ENCODE data around the gene NAA10. TPM values are rescaled to one million over a fixed set of nuclear protein-coding genes. Genes with fewer than 3 reads are reported as not detected.

Gene NAA10
- total RNA-seq, 4 donors from 2014 or later, result 89.3 to 106 (median 95.4) TPM

- DNase-seq (ENCODE audit: extremely low spot score), result no peak
- TF ChIP-seq CTCF (IDR thresholded peaks at IDR 0.05) (no peak), POLR2AphosphoS5 (IDR thresholded peaks at IDR 0.05) (no peak), EP300 (IDR thresholded peaks at IDR 0.05) (no peak), POLR2A (IDR thresholded peaks at IDR 0.05; ENCODE audit: low read depth) (no peak)
- Histone ChIP-seq H3K36me3 (peaks cover 20 to 83% (median 79%) of the 10 kb centered on the region in 4 donors), H3K27ac (replicated peaks in 1 of 4) (peak overlapping the region in 2 of 4 donors; percentile 21 to 35), H3K9me3 (no peaks in the 10 kb centered on the region), H3K27me3 (no peaks in the 10 kb centered on the region), H3K4me3 (no peak overlapping the region), H3K4me1 (peaks cover 7 to 28% (median 24%) of the 10 kb centered on the region in 4 donors)
- intact Hi-C loops (cut with DNase I), result no loop called here
- 78% methylated on average over 7 of the region's 11 CpGs for WGBS
These were observed 26.5 kb upstream of the NAA10 start for GRCh38 chrX:153961292-153961691.

DNA sequence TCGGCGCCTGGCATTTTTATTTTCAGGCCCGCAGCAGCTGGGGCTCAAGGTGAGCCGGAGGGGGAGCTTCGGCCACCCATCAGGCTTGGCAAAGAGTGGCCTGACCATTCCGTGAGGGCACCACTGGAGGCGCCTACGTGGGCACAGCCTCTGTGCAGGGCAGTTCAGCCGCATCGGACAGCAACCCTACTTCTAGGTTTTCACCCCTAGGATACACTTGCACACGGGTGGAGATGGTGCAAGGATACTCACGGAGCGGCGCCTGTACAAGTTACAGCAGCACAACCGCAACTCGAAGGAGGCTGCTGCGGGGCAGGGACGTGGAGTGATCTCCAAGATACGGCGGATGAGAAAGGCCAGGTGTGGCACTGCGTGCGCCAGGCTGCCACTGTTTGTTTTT lies 25.9 kb upstream of the NAA10 start:
- no peak overlapping the region for H3K4me3 ChIP-seq
- intact Hi-C loops (cut with DNase I), result no loop called here
- no peaks in the 10 kb centered on the region for H3K27me3 ChIP-seq
- peaks cover 3 to 23% (median 19%) of the 10 kb centered on the region in 4 donors for H3K4me1 ChIP-seq
- no peaks in the 10 kb centered on the region for H3K9me3 ChIP-seq
- no peak for DNase-seq (ENCODE audit: extremely low spot score)
- peaks cover 20 to 88% (median 84%) of the 10 kb centered on the region in 4 donors for H3K36me3 ChIP-seq
- WGBS, result 94% methylated on average over 22 of the region's 22 CpGs
- TF ChIP-seq POLR2A (IDR thresholded peaks at IDR 0.05; ENCODE audit: low read depth) (no peak), CTCF (IDR thresholded peaks at IDR 0.05) (no peak), POLR2AphosphoS5 (IDR thresholded peaks at IDR 0.05) (no peak), EP300 (IDR thresholded peaks at IDR 0.05) (no peak)
- H3K27ac ChIP-seq (replicated peaks in 1 of 4), result no peak overlapping the region

- intact Hi-C loops (cut with DNase I), result no loop called here
These were observed 25.2 kb upstream of the NAA10 start for GRCh38 chrX:153960077-153960476.

DNA sequence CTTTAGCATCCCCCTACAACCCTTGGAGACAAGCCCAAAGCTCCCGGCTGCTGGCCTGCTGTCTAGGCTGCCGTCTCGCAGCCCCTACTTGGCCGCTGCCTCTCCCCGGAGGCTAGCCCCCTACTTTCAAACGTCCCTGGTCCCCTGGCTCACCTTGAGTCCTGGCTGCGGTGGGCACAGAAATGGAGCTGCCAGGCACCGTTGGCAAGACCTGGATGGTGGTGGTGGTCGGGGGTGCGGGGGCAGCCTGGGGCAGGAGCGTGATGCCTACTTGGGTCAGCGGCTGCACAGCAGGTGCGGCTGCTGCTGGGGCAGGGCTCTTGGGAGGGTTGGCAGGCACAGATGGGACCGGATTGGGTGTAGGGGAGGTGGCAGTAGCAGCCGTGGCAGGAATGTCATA lies 24.8 kb upstream of the NAA10 start:
- no peak for DNase-seq (ENCODE audit: extremely low spot score)
- Histone ChIP-seq H3K36me3 (peaks cover 20 to 99% (median 94%) of the 10 kb centered on the region in 4 donors), H3K27me3 (no peaks in the 10 kb centered on the region), H3K9me3 (no peaks in the 10 kb centered on the region), H3K4me1 (peaks cover 0 to 20% (median 14%) of the 10 kb centered on the region in 4 donors), H3K27ac (replicated peaks in 1 of 4) (no peak overlapping the region), H3K4me3 (no peak overlapping the region)
- WGBS, result 91% methylated on average over 15 of the region's 15 CpGs
- intact Hi-C loops (cut with DNase I), result no loop called here
- TF ChIP-seq POLR2A (IDR thresholded peaks at IDR 0.05; ENCODE audit: low read depth), result no peak
- no peak for TF ChIP-seq POLR2AphosphoS5 (IDR thresholded peaks at IDR 0.05)
- TF ChIP-seq CTCF (IDR thresholded peaks at IDR 0.05), result no peak
- TF ChIP-seq EP300 (IDR thresholded peaks at IDR 0.05), result no peak

More at GRCh38 chrX:153960077-153960476, 25.2 kb upstream of the NAA10 start:
- Histone ChIP-seq H3K27me3 (no peaks in the 10 kb centered on the region), H3K4me3 (no peak overlapping the region), H3K27ac (replicated peaks in 1 of 4) (no peak overlapping the region), H3K4me1 (peaks cover 0 to 20% (median 13%) of the 10 kb centered on the region in 4 donors), H3K9me3 (no peaks in the 10 kb centered on the region), H3K36me3 (peaks cover 20 to 95% (median 89%) of the 10 kb centered on the region in 4 donors)
- TF ChIP-seq CTCF (IDR thresholded peaks at IDR 0.05), result no peak
- TF ChIP-seq POLR2A (IDR thresholded peaks at IDR 0.05; ENCODE audit: low read depth), result no peak
- no peak for TF ChIP-seq POLR2AphosphoS5 (IDR thresholded peaks at IDR 0.05)
- TF ChIP-seq EP300 (IDR thresholded peaks at IDR 0.05), result no peak
- no peak for DNase-seq (ENCODE audit: extremely low spot score)
- 94% methylated on average over 12 of the region's 16 CpGs for WGBS

DNA sequence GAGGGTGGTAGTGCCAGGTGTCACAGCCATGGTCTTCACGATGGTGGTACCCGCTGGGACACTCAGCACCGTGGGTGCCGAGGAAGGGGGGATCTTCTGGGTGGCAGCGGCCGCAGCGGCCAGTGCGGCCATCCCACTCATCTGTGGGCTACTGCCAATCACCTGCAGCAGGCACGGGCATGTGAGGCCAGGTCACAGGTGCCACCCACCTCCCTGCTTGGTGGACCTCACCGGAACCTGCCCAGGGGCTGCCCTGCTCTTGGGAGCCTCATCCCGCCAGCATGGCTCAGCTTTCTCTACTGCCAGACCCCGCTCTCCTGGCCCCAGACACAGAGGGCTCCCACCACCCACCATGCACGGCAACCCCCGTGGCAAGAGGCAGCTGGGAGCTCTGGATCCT lies 23.8 kb upstream of the NAA10 start:
- Histone ChIP-seq H3K9me3 (no peaks in the 10 kb centered on the region), H3K4me3 (no peak overlapping the region), H3K27ac (replicated peaks in 1 of 4) (peak overlapping the region in 1 of 4 donors; percentile 82), H3K4me1 (peaks cover 0 to 22% (median 21%) of the 10 kb centered on the region in 4 donors), H3K36me3 (peaks cover 20 to 99% (median 94%) of the 10 kb centered on the region in 4 donors), H3K27me3 (no peaks in the 10 kb centered on the region)
- 91% methylated on average over 6 of the region's 14 CpGs for WGBS
- TF ChIP-seq POLR2A (IDR thresholded peaks at IDR 0.05; ENCODE audit: low read depth), result no peak
- TF ChIP-seq EP300 (IDR thresholded peaks at IDR 0.05), result no peak
- TF ChIP-seq CTCF (IDR thresholded peaks at IDR 0.05), result no peak
- no peak for TF ChIP-seq POLR2AphosphoS5 (IDR thresholded peaks at IDR 0.05)
- intact Hi-C loops (cut with DNase I), result no loop called here
- no peak for DNase-seq (ENCODE audit: extremely low spot score)

Measured in esophagus muscularis mucosa (tissue), 4 donors.